Glomerular visceral epithelial cell (primary cell): ENCODE measurements around the gene RUSC1.
"Not testable (repeated sequence)": the region's sequence is repeated elsewhere in the genome, so short reads cannot be mapped to it uniquely, and the experiment has no call there.

Experiments
- DNase-seq: peaks from one replicate; pipeline ENCODE4 v3.0.0-alpha.2; 2016; ENCODE audit errors: extremely low spot score

RUSC1 gene

DNA sequence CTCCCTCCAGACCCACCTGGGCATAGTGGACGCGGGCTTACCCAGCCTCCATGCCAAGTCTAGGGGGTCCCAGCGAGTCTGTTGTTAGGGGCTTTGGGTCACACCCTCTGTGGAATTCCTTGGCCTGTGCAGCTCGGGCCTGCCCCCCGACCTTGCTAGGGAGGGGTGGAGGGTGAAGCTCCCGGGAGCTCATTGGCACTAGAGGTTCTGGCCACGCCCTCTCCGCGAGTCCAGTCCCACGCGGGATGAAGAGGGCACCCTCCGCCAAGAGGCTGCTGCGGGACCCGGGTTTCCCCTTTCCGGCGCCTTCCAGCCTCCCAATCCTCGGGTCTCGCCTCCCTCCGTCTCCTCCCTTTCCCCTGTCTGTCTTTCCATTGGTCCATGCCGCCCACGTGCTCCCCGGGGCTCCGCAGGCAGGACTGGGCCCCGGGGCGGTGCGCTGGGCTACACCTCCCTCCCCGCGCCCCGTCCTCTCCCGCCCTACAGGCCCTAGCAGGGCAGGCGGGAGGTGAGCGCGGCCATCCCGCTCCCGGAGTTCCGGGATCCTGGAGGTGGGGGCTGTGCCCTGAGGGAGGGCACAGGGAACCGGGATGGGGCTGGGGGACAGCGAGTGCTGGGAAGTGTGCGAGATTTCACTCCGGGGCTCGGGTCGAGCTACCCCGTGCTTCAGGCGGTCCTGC, 3.5 kb downstream of the RUSC1 start:
- DNase-seq, result peak; percentile 99

GRCh38 chr1:155324717-155325602, 4.3 kb downstream of the RUSC1 start:
- DNase-seq, result peak; percentile 78

GRCh38 chr1:155325603-155325893, 4.9 kb downstream of the RUSC1 start:
- DNase-seq, result no peak

- no peak for DNase-seq
Measured at GRCh38 chr1:155326020-155326526, 5.4 kb downstream of the RUSC1 start.

- DNase-seq, result no peak
Measured at GRCh38 chr1:155326631-155327037, 5.9 kb downstream of the RUSC1 start.

- DNase-seq, result no peak
Measured at GRCh38 chr1:155327981-155328380, 7.3 kb downstream of the RUSC1 start.

GRCh38 chr1:155328856-155329255, 8.2 kb downstream of the RUSC1 start:
- not testable (repeated sequence) for DNase-seq

GRCh38 chr1:155329980-155330598, 9.4 kb downstream of the RUSC1 start:
- no peak for DNase-seq

GRCh38 chr1:155334962-155335361, 14.3 kb downstream of the RUSC1 start:
- DNase-seq, result no peak

DNA sequence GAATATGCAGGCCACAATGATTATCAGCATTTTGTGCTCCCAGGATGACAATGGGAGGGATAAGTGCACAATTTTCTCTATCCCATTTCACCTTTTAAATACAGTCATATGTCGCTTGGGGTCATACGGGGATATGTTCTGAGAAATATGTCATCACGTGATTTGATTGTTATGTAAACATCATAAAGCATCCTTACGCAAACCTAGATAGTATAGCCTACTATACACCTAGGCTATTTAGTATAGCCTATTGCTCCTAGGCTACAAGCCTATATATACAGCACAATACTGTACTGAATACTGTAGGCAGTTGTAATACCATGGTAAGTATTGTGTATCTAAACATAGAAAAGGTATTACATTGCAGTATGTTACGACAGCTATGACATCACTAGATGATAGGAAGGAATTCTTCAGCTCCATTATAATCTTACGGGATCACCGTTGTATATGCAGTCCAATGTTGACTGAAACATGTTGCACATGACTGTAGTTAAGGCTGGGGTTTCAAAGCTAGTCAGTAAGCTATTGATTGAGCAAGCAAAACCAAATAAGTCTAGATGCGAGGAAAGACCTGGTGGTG, 18.9 kb downstream of the RUSC1 start:
- no peak for DNase-seq

GRCh38 chr1:155342842-155343241, 22.1 kb downstream of the RUSC1 start:
- no peak for DNase-seq

- no peak for DNase-seq
Measured at GRCh38 chr1:155352631-155353030, 31.9 kb downstream of the RUSC1 start.

DNA sequence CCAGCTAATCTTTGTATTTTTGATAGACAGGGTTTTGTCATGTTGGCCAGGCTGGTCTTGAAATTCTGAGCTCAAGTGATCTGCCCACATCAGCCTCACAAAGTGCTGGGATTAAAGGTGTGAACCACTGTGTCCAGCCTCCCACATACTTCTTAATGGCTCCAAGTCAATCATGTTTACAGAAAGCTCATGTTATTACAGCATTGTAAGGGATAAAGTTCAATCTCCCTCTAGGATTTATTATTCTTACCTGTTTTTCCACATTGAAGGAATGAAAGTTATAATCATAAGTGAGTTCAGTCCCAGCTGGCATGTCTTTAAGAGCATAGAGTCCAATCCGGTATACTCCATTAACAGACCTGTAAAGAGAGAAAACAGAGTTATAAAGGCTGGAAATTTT, 39.4 kb downstream of the RUSC1 start:
- DNase-seq, result no peak

GRCh38 chr1:155379180-155379579, 58.5 kb downstream of the RUSC1 start:
- DNase-seq, result no peak

DNA sequence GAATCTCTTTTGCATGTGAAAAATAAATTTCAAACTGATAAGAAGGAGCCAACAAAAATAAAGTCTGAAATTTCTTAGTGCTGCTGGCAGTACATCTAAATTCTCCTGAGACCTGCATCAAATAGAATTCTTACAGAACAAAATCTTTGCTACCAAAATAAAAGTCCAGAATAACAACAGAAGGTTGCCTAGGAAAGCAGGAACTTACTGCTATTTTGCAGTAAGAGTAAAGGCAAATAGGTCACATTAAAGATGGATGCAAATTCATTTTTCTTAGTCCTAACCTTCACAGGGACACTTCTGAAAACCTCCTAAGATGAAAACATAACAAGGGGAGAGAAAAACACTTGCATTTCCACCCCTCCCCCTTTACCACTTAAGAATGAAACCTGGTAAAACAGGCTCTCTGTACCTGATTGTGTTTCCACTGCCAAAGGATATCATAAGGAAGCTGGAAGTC, 59.0 kb downstream of the RUSC1 start:
- no peak for DNase-seq
